GM18868 (cell line): ENCODE data around the gene ERBB4.
"Not testable (repeated sequence)": the region's sequence is repeated elsewhere in the genome, so short reads cannot be mapped to it uniquely, and the experiment has no call there.

Experiments used
- ATAC-seq: cut with Tn5 transposase; IDR thresholded peaks from one replicate; pipeline ENCODE4 v1.9.1; 2021; ENCODE audit warnings: mild to moderate bottlenecking, moderate library complexity; ENCODE audit not compliant: unreplicated experiment

The ERBB4 gene

DNA sequence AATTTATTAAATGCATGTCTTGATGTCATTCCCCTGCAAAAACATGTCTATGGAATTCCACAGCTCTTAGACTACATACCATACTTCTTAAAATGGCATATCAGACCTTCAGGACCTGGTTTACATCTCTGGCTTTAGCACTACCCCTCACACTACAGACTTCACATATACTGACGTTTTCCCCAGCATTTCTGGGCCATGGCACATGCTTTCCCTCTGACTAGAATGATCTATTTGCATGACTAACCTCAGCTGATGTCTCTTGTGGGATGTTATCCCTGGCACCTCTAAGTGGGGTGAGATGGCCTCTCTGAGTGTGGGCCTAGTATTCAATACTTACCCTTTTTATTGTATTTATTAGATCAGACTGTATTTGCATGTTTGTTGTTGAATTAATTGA is 381.6 kb downstream of the ERBB4 start:
- no peak for ATAC-seq

DNA sequence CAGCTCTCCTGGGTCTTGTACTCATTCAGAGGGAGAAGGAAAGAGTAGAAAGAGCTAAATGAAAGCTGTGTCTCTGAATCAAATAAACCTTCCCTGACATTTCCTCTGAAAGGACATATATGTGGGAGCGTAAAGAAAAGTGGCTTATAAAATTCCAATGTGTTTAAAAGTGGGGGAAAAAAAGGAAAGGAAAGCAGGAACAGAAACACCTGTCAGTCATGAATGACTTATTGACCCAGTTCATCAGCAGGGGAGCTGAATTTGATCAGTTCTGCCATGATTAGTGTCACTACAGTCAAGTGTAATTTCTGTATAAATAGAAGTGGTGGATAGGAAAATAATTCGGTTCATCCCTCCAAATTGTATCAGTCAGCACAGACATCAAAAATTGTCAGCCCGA is 382.5 kb downstream of the ERBB4 start:
- no peak for ATAC-seq

DNA sequence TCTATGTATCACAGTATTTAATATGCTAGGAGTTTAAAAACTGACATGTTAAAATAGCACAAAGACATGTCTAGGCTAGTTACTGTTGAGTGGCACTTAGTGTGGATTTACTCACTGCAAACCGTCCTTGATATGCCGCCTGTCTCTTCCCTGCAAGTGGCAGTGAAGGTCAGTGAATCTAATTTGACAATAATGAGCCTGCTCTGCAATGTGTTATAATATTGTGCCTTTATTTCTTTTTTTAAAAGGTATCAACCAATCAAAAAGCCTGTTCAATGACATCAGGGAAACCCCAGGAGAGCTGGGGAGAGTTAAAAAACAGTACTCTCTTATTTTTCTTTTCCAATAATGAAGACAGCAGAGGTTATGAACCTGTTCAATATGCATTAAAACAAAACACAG is 384.1 kb downstream of the ERBB4 start:
- ATAC-seq = no peak

DNA sequence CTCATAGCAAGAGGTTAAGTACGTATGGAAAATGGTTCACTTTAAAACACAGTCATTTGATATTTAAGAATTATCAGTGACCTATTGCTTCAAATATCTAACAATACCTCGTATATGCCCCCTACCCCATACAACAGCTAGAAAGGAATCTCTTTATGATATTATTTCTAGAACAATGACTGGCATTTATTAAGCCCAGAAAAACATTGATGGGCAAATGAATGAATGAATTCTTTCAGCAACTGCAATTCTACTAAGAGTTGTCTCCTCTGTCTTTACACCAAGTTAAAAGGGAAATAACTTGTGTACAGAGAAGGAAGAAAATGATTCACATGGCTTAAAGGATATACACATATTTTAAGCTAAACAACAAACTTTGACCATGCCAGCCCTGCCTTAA is 384.7 kb downstream of the ERBB4 start:
- no peak for ATAC-seq

- ATAC-seq = no peak
Measured at GRCh38 chr2:212147921-212148513, 390.6 kb downstream of the ERBB4 start.

GRCh38 chr2:212146416-212146815 is 392.2 kb downstream of the ERBB4 start:
- no peak for ATAC-seq

GRCh38 chr2:212145121-212145520 is 393.5 kb downstream of the ERBB4 start:
- ATAC-seq = no peak

GRCh38 chr2:212142631-212143030 is 396.0 kb downstream of the ERBB4 start:
- no peak for ATAC-seq

DNA sequence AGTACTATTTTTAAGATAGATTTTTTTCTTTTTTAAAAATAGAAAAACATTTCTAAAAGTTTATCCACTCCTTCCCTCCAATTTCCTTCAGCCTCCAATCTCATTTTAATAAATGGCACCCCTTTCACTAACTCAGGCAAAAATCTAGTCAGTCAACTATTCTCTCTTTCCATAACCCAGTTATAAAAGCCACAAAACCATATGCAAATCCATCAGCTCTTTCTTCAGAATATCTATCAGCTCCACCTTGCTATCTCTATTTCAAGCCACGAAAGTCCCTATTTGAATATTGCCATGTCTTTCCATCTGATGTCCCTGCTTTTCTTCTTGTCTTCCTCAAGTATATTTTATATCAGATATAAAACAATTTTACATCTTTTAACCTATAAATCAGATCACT is 397.1 kb downstream of the ERBB4 start:
- ATAC-seq = no peak

GRCh38 chr2:212136216-212136795 is 402.3 kb downstream of the ERBB4 start:
- ATAC-seq = no peak

DNA sequence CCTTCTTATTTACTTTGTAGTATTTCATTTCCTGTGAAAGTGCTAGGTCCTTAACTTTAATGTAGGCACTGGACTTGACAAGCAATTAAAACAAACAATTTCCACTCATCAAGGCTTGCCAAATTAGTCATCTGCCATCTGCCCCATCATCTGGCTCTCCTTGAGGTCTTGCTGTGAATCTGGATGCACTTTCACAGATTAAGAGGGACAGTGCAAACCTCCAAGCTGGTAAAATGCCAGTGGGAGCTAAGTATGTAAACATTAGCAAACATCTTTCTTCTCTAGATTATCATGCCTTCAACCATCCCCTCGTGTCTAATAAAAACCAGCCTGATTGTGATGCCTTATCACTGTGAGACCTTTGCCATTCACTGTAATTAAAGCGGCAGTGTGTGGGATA is 402.9 kb downstream of the ERBB4 start:
- ATAC-seq = no peak

- no peak for ATAC-seq
Measured at GRCh38 chr2:212133337-212133736, 405.3 kb downstream of the ERBB4 start.

DNA sequence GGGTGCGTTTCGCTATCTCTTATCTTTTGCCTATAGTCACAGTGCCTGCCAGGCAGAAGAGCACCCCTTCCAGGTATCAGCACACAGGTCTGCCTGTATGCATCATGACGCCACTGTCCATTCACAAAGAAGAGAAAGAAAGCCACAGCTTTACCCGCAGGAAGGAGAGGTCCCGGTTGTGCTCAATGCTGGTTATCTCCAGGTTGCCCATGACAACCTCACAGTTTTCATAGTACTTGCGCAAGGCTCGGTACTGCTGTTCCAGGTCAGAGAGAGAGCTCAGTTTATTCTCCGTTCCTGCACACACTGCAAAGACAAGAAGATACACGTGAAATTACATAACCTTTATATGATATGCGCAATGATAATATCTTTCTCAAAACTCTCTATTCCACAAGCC is 414.0 kb downstream of the ERBB4 start:
- ATAC-seq = no peak

DNA sequence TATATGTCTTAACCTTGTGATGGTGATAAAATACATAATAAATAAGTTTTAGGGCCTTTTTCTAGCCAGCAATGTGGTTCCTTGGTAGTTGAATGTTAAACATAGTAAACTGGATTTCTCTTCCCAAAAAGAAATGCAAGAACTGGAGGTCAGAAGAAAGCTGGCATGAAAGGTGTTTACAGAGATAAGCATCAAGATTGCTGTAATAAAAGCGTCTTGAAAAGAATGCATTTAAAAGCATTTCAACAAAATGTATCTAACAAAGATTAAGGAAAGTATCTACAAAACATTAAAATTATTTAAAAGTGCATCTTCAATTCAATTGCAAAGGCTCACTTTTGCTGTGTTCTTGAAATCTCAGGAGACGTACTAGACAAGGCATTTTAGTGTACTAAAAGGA is 419.0 kb downstream of the ERBB4 start:
- ATAC-seq = no peak

- ATAC-seq = no peak
Measured at GRCh38 chr2:212117926-212118325, 420.7 kb downstream of the ERBB4 start.

- no peak for ATAC-seq
Measured at GRCh38 chr2:212114489-212114888, 424.1 kb downstream of the ERBB4 start.

GRCh38 chr2:212112401-212112800 is 426.2 kb downstream of the ERBB4 start:
- no peak for ATAC-seq

DNA sequence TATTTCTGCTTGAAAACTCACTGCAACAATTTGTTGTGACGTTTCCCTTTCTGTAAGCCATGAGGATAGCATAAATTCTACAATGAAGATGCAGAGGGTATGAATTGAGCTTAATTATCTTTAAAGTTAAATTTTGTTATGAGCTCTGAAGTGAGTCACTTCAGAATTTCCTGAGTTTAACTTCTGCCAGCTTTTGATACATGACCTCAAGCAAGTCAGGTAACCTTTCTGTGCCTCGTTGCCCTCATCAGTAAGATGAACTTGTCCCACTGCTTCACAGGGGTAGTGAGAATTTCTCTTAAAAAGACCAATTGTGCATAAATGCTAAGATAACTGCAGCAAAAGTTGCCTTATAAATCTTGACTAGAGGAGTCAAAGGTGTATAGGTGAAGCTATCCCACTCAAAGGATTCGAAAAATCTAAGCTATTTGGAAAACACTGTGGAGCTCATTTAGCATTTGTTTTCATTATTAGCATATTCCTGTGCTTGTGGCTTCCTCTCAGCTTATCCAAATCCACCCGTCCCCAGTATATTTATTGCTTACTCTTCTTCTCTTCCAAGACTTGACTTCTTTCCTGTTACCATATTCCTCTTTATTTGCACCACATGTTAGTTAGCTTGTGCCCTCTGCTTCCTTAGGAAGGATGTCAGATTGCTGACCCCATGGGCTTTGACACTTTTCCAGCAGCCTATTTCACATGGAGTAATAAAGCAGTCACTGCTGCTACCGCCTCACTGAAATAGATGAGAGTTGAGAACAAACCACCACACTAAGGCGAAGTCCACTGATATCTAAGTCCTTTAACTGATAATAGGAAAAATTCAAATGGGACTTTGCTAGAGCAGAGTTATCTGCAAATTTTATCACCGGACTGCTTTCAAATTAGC is 428.6 kb downstream of the ERBB4 start:
- ATAC-seq = no peak

GRCh38 chr2:212109217-212109616 is 429.4 kb downstream of the ERBB4 start:
- no peak for ATAC-seq

DNA sequence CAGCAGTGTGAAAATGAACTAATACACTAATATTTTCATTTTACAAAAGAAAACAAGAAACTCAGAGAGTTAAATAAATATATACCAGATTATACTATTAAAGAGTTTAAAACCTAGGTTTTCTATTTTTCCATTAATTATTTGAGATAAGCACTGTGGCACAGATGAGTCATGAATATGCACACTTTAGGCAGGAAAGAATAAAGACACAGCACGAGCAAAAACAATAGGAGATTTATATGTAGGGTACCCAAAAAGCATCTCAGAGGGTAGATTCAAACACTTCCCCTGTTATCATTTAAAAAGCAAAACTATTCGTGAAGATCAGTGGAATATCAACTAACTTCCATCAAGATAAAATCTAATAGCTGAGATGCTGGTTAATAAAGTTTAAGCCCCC is 430.6 kb downstream of the ERBB4 start:
- ATAC-seq = no peak

DNA sequence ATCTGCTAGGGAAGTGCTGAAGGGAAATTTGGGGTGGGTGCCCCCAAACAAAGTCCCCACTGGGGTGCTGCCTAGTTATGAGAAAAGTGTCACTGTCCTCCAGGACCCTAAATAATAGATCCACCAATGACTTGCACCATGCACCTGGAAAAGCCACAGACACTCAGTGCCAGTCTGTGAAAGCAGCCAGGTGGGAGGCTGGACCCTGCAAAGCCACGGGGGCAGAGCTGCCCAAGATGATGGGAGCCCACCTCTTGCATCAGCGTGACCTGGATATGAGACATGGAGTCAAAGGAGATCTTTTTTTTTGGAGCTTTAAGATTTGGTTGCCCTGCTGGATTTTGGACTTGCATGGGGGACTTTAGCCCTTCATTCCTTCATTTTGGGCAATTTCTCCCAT is 431.6 kb downstream of the ERBB4 start:
- no peak for ATAC-seq

GRCh38 chr2:212106536-212106935 is 432.1 kb downstream of the ERBB4 start:
- ATAC-seq = not testable (repeated sequence)
